Hippocampal formation (tissue), 2 donors: ENCODE results near the gene ADIPOR2.
"Not testable (repeated sequence)": the region's sequence is repeated elsewhere in the genome, so short reads cannot be mapped to it uniquely, and the experiment has no call there.

Experiments used
- DNase-seq, 2 donors: peaks; one replicate each; lab custom pipeline; 2025; lab: John Stamatoyannopoulos, UW

Gene ADIPOR2

DNA sequence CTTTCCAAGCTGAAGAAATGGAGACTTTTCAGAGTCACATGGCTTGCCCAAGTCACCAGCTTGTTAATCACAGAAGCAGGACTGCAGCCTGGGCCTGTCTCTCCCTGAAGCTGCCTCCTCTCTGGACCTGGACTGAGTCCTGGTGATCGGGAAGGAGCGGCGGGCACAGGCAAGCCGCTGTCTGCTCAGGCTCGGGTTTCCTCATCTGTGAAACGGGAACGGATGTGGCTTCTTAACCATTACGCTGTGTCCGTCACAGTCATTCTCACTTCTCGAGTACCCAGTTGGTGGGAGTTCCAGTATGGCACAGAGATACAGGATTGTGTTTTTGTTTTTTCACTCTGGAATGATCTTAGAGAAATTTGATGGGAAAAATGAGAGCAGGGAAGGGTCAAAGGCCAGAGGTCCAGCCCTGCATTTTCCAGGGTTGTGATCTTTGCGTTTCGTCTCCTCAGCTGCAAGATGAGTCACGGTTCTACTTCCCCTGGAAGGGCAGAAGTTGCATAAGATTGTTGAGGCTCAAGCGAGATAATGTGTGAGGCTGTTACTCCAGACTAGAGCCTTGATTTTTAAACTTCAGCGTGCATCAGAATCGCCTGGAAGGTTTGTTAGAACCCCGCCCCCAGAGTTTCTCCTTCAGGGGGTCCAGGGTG lies 121.9 kb downstream of the ADIPOR2 start:
- no peak for DNase-seq

DNA sequence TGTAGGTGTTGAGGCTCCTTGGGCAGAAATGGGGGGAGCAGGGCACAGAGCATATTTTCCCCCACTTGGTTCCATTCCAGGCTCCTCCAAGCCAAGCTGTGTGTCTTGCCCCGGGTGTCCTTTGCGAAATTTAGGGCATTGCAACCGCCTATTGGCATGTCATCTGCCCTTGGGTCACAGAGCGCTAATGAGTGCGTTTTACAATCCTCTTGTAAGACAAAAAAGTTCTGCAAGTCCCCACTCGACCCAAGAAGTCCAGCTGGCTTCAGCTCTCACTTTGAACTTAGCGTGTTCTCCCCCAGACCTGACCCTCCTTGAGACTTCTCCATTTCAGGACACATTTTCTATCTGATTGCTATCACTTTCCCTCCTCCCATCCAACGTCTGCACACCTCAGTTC lies 123.4 kb downstream of the ADIPOR2 start:
- no peak for DNase-seq

DNA sequence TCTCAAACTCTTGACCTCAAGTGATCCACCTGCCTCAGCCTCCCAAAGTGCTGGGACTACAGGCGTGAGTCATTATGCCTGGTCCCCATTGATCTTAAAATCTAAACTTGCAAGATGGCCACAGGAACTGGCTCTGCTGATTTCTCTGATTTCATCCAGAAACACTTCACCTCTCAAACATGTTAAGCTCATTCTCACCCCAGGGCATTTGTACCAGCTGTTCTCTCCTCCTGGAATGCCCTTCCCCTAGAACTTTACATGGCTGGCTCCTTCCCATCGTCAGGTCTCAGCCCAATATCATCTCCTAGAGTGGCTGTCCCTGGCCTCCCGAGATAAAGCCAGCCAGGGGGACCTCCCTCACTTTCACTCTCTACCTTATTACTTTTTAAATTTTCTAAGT lies 124.2 kb downstream of the ADIPOR2 start:
- no peak for DNase-seq

DNA sequence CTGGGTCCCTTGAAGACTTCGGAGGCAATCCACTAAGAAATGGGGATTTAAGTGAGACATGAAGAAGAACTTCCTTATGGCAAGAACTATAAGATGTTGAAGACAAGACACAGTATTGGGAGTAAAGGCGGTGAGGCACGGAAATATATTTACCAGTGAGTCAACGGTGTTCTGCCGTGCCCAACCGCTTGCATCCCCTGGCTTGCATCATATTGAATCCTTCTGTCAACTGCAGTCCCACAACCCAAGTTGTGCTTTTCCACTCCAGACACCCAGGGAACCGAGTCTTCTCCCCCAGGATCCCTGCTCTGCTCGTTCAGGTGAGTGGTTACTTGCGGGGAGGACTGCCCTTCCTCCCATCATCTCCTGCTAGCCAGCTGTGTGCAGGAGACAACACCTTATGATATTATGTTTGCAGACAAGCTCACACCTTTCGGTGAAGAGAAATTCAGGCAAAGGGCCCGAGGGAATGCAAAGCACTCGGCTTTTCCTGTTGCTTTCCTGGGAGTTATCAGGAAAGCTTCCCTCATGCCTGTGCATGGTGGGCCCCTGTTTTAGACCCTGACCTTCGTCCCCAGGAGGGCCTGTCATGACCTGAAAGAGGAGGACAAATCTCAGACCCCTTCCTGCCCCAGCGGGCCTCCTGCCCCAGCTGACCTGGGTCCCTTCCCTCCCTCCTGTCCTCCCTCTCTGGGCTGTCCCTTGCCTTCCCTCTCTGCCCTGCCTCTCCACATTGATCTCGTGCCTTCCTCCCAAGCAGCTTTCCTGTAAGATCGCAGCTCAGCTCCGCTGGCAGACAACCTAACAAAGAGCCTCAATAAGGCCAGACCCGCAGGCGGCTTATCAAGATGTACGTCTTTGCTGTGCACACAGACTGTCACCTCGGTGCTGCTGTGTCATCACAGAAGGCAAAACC lies 125.2 kb downstream of the ADIPOR2 start:
- no peak for DNase-seq

DNA sequence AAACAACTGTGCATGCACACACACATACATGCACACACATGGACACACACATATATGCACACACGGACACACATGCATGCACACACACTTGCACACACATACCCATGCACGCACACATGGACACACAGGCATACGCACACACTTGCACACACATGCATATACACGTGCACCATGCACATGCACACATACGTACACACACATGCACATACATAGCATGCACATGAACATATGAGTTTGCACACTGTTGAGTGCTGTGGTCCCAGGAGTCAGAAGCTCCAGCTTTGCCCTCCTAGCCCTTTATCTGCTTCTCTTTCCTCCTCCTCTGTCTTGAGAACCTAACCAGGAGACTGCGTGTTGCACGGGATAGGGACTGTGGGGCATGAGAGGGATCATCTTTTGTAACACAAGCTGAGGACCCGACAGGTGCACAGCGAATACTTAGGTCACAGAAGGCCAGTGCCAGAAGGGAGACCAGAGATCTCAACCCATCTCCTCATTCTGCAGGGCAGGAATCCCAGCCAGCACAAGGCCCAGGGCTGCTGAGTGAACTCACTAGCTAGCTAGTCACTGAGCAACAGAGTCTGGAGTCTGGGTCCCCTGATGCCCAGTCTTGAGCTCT lies 126.0 kb downstream of the ADIPOR2 start:
- no peak for DNase-seq

DNA sequence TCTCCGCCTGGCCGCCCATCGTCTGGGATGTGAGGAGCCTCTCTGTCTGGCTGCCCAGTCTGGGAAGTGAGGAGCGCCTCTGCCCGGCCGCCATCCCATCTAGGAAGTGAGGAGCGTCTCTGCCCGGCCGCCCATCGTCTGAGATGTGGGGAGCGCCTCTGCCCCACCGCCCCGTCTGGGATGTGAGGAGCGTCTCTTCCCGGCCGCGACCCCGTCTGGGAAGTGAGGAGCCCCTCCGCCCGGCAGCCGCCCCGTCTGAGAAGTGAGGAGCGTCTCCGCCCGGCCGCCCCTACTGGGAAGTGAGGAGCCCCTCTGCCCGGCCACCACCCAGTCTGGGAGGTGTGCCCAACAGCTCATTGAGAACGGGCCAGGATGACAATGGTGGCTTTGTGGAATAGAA lies 127.1 kb downstream of the ADIPOR2 start:
- not testable (repeated sequence) for DNase-seq

DNA sequence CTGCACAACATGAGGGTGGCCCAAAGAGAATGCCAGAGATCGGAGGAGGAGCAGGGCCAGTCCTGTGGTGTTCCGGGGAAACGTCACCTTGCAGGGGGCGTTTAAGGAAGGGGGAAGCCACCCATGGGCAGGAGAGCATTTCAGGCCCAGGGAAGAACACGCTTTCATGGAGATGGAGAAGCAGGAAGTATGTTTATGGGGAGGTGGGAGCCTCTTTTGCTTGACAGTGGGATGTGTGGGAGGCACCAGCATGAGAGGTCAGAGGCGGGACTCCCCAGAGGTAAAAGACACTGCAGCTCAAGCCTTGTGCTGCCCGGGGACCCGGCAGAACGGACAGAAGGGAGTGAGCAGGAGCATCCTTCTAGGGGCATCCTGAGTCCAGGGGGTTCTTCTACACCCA lies 128.2 kb downstream of the ADIPOR2 start:
- no peak for DNase-seq

DNA sequence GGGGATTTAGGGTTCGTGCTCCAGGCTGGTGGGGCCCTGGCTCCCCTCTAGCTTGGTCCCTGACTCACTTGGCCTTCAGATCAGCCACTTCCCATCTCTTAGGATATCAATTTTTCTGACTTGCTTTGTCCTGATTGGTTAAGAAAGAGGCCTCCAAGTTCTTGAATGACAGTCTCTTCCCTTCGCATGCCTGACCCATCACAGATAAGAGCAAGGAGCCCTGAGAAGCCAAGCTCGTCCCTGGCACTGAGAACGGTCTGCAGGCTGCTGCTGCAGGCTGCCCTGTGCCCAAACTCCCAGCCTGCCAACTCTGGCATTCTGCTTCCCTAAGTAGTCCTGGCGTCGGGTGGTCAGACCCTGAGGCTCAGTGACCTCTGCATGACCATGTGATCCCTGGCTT lies 128.7 kb downstream of the ADIPOR2 start:
- no peak for DNase-seq

DNA sequence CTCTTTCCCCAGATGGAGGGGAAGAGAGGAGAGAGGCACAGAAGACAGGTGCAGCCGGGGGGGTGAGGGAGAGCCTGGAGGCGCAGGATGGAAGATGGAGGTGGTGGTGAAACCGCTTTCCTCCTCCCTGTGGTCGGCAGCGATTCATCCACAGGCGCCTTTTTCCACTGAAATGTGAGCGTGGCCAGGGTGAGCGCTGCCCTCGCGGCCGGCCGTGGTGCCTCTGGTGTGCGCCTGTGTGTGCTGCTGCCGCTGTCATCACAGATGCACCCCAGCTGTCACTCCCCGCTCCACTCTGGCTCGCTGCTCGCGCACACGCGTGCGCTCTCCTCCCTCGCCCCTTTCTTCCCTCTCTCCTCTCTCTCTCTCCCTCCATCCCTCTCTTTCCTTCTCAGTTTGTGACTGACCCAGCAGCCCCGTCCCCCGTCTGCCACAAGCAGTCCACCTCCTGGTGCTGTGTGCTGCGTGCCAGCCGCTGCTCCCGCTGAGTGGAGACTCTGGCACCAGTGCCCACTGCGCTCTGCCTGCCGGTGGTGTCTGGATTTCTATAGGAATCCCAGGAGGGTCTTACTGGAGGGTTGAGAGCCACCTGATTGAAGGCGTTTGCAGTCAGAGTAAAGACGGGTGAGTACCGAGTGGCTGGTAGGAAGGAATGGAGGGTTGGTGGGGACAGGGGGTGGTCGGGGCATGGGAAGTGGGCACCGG lies 129.5 kb downstream of the ADIPOR2 start, which contains the start of gene LRTM2:
Gene LRTM2 (plus strand): TSS at position 375 of the 705 bp plus-strand sequence. CDS start 7,584 bp downstream, outside the sequence.
- no peak for DNase-seq

DNA sequence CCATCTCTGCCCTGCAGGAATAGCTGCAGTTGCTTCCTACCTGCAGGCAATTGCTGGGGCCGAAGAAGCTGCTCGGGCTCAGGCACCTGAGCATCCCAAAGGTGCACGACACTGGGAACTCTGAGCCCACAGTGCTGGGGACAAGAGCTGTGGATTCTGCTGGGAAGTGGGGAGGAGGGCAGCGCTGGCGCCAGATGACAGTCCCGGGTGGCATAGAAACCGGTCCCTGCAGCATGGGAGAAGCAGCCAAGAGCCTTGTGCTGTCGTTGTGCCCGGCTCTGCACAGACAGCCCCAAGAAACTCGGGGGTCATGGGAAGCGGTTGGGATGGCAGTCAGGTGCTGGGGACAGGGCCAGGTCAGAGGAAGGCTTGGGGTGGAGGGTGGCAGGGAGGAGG lies 130.0 kb downstream of the ADIPOR2 start:
- no peak for DNase-seq

DNA sequence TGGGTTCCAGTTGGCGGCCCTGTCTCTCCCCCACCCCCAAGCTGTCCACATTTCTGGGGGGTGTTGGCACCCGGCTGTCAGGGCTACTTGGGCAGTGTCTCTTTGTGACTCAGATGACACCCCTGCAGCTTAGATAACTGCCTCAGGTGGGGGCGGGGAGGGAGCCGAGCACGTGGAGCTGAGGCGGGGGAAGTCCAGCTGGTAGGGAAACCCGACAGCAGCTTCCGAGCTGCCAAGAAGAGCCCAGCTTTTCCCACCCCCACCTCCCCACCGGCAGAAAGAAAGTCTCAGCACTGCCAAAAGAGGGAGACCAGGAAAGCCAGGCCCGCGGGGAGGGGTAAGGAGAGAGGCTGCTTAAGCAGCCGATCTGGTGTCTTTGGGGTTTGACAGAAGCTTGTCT lies 130.9 kb downstream of the ADIPOR2 start:
- no peak for DNase-seq

DNA sequence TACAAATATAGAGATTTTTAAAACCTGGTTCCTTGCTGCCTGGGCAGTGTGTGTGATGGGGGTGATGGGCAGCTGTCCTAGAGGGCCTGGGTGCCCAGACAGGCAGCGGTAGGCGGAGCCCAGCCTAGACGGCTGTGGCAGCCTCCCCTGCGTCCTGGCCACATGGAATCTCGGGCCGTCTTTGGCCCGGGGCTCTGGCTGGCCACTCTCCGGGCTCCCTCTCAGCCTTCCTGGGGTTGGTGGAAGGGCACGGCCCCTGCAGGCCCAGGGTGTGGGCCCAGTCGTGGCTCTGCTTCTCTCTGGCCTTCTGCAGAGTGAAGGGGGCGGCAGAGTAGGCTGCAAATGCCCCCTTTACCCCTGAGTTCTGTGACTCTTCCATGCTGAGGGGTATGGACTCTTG lies 131.8 kb downstream of the ADIPOR2 start:
- DNase-seq = no peak

DNA sequence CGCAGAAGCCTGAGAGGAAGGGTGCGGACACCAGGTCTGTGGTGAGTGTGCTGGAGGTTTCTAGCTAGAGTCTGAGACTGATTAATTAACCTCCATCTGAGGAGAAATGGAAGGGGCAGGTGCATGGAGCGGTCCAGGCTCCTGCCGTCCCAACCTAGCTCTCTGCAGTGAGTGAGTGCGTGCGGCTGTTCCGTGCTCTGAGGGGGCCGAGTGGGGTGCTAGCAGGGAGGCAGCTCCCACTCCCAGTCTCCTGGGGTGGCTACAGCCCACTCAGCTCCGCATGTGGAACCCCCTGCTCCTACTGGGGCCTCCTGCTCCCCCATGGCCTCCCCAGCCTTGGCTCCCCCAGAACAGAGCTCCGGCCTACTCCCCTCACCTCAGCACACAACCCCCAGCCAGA lies 132.4 kb downstream of the ADIPOR2 start:
- no peak for DNase-seq

DNA sequence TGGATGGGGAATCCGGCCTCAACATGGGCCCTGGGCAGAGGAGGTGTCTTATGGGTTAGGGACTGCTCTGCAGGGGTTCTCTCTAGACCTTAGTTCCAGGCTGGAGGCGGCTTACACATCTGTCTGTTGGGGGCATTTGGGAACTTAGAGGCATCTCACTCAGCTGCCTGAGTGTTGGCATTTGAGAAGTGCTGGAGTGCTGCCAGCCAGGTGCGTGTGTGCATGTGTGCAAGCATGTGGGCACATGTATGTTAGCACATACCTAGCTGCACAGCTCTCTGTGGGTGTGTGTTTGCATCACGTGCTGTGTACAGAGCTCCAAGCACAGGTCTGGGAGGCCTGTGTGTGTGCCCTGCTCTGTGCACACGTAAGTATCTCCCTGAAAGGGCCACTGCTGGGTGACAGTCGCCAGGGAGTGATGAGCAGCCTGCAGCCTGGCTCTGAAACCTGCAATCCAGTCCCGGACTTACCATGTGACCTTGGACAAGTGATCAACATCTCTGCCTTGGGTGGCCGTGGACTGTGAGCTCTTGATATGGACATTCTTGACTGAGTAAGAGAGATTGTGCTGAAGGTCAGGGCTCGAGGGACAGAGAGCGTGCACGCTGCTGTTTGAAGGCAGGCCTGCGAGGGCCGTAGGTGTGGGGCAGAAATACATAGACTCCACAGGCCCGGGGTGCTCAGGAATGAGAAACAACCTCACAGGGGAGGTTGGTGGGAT lies 134.7 kb downstream of the ADIPOR2 start:
- no peak for DNase-seq

DNA sequence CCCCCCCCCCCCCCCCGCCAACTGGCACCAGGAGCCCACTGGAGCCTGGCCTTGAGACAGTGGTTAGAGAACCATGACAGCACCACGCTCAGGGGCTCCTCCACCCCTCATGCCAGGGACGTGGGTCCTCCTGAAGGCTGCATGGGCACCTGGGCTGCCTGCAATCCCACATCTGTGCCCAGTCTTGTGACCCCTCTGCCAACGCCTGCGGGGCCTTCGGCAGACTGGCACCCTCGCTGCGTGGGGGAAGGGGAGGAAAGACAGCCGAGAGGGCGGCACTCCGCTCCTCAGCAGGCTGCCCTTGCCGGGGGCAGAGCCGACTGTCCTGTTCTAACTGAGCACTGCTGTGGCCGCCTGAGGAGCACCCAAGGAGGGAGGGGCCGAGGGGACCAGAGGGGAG lies 135.5 kb downstream of the ADIPOR2 start:
- no peak for DNase-seq

DNA sequence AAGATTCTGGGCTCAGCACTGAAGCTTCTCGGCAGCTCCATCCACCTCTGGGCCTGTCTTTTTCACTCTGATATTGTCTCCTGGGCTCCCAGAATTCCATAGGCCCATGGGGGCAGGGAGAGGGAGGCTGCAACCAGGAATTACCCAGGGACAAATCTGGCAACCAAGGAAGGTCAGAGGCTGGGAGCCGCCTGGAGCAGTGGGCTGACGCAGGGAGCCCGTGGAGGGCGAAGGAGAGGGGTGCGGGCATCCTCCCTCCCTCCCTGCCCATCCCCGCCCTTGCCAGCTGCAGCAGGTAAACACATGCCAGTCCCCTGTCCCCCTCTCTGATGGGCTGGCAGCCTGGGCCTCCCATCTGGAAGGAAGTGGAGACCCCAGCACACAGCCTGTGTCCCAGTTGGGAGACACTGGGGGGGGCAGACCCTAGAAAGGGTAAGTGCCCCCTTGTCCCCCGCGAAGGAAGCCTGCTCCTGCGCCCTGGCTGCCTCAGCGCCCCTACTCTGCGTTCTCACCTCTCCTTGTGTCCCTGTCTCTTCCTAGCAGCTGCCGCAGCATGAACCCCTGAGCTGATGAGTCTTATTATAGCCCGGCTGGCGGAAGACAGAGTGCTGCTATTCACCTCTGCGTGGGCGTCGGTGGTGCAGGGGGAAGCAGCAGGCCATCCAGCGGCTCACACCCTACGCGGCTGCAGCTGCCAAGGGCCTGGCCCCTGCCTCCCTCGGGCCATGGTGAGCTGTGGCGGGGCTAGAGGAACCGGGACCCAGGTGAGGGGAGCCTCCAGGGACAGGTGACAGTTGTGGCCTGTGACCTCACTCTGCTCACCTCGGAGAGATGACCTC lies 136.2 kb downstream of the ADIPOR2 start:
- DNase-seq = no peak

DNA sequence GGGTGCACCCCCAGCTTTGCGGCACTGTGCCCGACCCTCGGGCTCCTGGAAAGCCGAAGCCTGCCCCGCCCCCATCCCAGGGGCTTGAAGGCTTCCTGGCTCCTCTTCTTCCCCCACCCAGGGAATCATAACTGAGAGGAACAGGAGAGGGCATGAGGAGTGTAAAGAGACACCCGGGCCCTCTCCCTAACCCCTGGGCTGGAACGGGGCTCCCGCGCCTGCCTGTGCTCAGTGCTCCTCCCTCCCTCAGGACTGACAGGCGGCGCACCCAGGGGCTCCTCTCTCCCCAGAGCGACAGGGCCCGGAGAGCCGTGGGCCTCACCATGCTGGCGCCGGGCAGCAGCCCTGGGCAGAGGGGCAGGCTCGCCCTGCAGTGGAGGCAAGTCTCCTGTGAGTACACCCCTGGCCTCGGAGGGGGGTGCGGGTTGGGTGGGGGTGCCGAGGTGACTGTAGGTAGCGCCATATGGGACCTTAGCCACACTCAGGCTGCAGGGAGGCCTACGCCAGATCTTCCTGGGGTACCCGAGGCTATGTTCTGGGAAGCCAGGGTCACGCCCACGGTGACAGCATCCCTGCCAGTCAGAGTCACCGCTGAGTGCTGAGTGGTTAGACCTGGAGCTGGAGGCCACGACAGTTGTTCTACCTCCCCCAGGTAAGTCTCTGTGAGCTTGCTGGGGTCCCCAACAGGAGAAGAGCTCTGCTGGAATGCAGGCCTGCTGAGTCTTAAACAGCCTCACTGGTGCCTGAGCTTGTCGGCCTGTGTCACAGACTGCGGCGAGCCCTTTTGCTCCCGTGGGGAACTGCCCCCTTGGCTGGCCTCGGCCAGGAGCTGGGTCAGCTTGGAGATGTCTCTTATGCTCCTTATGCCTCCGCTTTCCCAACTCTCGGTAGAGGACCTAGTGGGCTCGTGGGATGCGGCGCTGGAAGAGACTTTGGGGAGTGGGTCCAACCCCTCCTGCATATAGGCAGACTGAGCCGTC lies 137.2 kb downstream of the ADIPOR2 start:
- DNase-seq = no peak

DNA sequence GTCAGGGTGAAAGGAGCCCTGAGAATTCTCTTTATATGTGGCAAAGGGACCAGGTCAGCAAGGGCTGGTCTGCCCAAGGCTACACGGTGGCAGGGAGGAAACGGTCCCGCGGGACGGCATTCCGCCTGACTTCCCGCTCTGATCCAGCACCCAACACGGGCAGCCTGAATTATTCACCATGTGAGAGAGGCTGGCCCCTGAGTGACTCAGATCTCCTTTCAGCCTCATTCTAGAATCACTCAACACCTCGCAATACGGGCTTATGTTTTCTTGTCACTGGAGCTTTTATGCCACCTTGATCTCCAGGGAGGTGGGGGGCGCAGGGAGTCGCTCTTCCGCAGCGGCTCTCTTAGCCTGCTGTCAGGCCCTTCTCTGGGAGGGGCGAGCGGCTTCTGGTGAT lies 138.0 kb downstream of the ADIPOR2 start:
- DNase-seq = no peak

DNA sequence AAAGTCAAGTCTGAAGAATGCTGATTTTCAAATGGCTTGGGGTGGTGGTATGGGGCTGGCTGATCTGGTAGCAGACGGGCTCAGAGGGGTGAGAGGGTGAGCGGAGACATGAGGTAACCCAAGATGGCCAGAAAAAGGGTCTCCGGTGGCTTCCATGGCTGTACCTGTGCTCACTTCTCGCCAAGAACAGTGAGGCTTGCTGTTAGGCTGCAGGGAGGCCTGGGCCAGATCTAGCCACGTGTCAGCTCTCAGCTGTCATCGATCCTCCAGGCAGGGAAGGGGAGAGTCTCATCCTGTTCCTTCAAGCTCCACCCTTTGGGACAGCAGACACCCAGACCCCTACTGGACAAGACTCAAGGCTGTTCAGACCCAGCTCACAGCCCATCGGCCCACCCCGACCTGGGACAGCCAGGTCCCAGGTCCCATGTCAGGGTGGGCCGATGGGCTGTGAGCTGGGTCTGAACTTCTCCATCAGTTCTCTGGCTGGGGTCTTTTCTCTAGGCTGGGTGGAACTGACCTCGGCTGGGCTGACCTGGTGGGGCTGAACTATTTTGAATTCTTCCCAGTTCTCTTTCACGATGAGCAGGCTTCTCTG lies 138.5 kb downstream of the ADIPOR2 start:
- DNase-seq = no peak
